Progenitor cell of endocrine pancreas (in vitro differentiated cells): Measurements from ENCODE around the gene GPNMB. TPM values are rescaled to one million over a fixed set of nuclear protein-coding genes. Genes with fewer than 3 reads are reported as not detected.

Experiments
- DNase-seq: peaks from one replicate; pipeline ENCODE4 v3.0.0; 2021; ENCODE audit warnings: low spot score; ENCODE audit not compliant: unreplicated experiment
- H3K27ac Mint-ChIP-seq: 2 replicates; pipeline ENCODE4 v1.8.0; 2021; ENCODE audit warnings: mild to moderate bottlenecking, moderate library complexity, mixed read lengths
- H3K27me3 Mint-ChIP-seq: 2 replicates; pipeline ENCODE4 v1.8.0; 2021; ENCODE audit warnings: mixed read lengths
- H3K36me3 Mint-ChIP-seq: 2 replicates; pipeline ENCODE4 v1.8.0; 2022; ENCODE audit warnings: mixed read lengths; ENCODE audit not compliant: insufficient read depth
- H3K4me1 Mint-ChIP-seq: 2 replicates; pipeline ENCODE4 v1.8.0; 2021; ENCODE audit warnings: low read depth, mixed read lengths
- H3K4me3 Mint-ChIP-seq: 2 replicates; pipeline ENCODE4 v1.8.0; 2021; ENCODE audit warnings: low read depth, mild to moderate bottlenecking, moderate library complexity, mixed read lengths
- H3K9me3 Mint-ChIP-seq: 2 replicates; pipeline ENCODE4 v1.8.0; 2021; ENCODE audit warnings: low read depth, mixed read lengths
- total RNA-seq: library from RNA; stranded (reverse); gene quantifications from 2 replicates; pipeline ENCODE4 v1.2.1, GENCODE V29; 2021
- TF ChIP-seq, protein P1 (sequence below): fragments of 200-600 bp; sonication (generic); IDR thresholded peaks from one replicate; pipeline ENCODE4 v1.5.0; 2021; ENCODE audit warnings: antibody characterized with exemption, mild to moderate bottlenecking; ENCODE audit not compliant: unreplicated experiment

Gene GPNMB
- total RNA-seq, 1 donor from 2014 or later = 0.98 TPM

DNA sequence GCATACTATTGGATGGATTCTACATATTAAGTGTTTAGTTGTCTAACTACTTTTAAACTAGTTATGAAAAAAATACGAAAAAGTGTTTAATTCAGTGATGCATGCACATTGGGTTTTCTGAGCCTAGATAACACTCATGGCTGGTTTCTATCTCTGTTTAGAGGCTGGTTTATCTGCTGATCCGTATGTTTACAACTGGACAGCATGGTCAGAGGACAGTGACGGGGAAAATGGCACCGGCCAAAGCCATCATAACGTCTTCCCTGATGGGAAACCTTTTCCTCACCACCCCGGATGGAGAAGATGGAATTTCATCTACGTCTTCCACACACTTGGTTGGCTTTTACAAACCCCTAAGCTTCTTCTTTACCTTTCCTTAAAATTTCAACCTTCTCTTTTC is 10.2 kb downstream of the GPNMB start:
- Mint-ChIP-seq H3K36me3 (no peaks in the 10 kb centered on the region), H3K9me3 (no peaks in the 10 kb centered on the region), H3K27me3 (no peaks in the 10 kb centered on the region), H3K27ac (no peak overlapping the region), H3K4me3 (no peak overlapping the region), H3K4me1 (no peaks in the 10 kb centered on the region)
- DNase-seq = no peak
- TF ChIP-seq, protein P1, sequence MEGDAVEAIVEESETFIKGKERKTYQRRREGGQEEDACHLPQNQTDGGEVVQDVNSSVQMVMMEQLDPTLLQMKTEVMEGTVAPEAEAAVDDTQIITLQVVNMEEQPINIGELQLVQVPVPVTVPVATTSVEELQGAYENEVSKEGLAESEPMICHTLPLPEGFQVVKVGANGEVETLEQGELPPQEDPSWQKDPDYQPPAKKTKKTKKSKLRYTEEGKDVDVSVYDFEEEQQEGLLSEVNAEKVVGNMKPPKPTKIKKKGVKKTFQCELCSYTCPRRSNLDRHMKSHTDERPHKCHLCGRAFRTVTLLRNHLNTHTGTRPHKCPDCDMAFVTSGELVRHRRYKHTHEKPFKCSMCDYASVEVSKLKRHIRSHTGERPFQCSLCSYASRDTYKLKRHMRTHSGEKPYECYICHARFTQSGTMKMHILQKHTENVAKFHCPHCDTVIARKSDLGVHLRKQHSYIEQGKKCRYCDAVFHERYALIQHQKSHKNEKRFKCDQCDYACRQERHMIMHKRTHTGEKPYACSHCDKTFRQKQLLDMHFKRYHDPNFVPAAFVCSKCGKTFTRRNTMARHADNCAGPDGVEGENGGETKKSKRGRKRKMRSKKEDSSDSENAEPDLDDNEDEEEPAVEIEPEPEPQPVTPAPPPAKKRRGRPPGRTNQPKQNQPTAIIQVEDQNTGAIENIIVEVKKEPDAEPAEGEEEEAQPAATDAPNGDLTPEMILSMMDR = no peak

DNA sequence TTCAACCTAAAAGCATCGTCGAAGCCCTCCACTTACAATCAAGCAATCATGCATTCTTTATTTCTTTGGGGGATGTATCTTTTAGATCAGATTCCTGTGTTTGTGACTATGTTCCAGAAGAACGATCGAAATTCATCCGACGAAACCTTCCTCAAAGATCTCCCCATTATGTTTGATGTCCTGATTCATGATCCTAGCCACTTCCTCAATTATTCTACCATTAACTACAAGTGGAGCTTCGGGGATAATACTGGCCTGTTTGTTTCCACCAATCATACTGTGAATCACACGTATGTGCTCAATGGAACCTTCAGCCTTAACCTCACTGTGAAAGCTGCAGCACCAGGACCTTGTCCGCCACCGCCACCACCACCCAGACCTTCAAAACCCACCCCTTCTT is 13.8 kb downstream of the GPNMB start:
- no peaks in the 10 kb centered on the region for H3K36me3 Mint-ChIP-seq
- H3K9me3 Mint-ChIP-seq = no peaks in the 10 kb centered on the region
- TF ChIP-seq, protein P1 = no peak
- no peak overlapping the region for H3K27ac Mint-ChIP-seq
- no peak for DNase-seq
- no peaks in the 10 kb centered on the region for H3K4me1 Mint-ChIP-seq
- H3K27me3 Mint-ChIP-seq = no peaks in the 10 kb centered on the region
- no peak overlapping the region for H3K4me3 Mint-ChIP-seq

DNA sequence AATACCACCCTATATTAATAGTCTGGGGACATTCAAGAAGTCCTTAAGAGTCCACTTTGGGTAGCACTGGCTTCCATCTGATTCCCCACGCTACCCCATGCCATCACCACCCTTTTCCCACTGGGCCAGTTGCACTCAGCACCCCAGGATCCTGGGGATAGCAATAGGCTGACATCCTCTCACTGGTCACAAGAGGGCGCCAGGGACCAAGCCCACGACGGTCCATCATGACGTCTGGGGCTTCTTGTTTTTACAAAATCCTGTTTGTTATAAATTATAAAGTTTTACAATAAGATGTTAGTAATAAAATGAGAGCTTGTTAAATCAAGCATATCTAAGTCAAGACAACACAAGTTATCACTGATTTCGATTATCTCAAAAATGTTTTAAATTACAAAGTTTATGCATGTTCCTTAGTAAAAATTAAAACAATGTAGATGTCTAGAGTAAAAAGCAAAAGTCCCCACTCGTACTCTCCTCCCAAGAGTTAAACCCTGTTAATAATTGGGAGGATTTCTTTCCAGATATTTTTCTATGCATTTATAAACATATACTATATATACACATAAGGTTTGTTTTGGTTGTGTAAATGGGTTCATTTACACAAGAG is 15.4 kb downstream of the GPNMB start:
- H3K9me3 Mint-ChIP-seq = no peaks in the 10 kb centered on the region
- no peaks in the 10 kb centered on the region for H3K36me3 Mint-ChIP-seq
- peak; percentile 23 for DNase-seq
- H3K27me3 Mint-ChIP-seq = no peaks in the 10 kb centered on the region
- no peak overlapping the region for H3K27ac Mint-ChIP-seq
- H3K4me3 Mint-ChIP-seq = no peak overlapping the region
- TF ChIP-seq, protein P1 = peak; percentile 89
- no peaks in the 10 kb centered on the region for H3K4me1 Mint-ChIP-seq

DNA sequence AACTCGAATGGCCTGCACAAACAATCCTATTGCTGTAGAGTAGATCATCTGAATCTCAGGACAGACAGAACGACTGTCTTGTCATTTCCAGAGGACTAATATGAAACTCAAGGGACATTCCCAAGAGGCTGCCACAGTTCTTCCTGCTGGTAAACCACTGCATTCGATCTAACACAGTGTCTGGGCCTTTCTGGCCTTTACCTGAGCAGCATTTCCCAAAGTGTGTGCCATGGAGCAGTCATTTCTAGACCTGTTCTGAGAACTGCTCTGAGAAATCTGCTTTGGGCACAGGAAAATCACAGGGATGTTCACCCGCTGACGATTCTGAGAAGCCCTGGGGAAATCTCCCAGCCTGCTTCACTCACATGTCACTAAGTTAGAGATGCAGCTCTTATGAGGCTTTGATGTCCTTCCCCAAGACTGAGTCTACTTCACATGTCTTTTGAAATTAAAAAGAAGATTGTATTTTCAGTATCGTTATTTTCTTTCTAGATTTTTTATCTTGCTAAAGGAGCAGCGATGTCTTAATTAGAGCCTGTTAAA is 18.4 kb downstream of the GPNMB start:
- Mint-ChIP-seq H3K27me3 (peaks cover 3% of the 10 kb centered on the region), H3K27ac (no peak overlapping the region), H3K36me3 (no peaks in the 10 kb centered on the region), H3K4me3 (no peak overlapping the region), H3K9me3 (no peaks in the 10 kb centered on the region), H3K4me1 (no peaks in the 10 kb centered on the region)
- DNase-seq = no peak
- TF ChIP-seq, protein P1 = no peak

DNA sequence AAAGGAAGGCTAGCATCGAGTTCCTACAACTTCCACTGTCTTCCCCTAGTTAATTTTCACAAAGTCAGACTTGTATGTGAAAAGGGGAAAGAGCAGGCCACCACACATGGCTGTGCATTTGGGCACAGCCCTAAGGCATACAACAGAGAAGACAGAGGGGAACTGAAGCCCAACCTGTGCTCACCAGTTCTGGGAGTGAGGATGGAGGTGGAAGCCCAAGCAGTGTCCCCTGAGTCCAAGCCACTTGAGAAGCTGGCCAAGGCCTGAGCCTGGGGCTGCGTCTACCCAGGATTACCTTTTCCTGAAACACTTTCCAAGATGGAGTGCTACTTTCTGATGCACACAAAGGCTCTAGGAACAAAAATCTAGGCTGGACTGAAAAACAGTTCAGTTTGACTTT is 20.3 kb downstream of the GPNMB start:
- peaks cover 7% of the 10 kb centered on the region for H3K27me3 Mint-ChIP-seq
- H3K36me3 Mint-ChIP-seq = no peaks in the 10 kb centered on the region
- H3K4me3 Mint-ChIP-seq = no peak overlapping the region
- TF ChIP-seq, protein P1 = no peak
- no peaks in the 10 kb centered on the region for H3K4me1 Mint-ChIP-seq
- no peak for DNase-seq
- H3K9me3 Mint-ChIP-seq = no peaks in the 10 kb centered on the region
- H3K27ac Mint-ChIP-seq = no peak overlapping the region
